22Rv1 (cell line): Measurements from ENCODE around the gene SSU72.

Experiments used
- CTCF ChIP-seq: fragments of 450-650 bp; IDR thresholded peaks from 2 replicates; pipeline ENCODE4 v1.5.1; 2017; ENCODE audit warnings: mild to moderate bottlenecking
- ZFX ChIP-seq: fragments of 450-650 bp; IDR thresholded peaks from 2 replicates; pipeline ENCODE4 v1.6.1; 2017; ENCODE audit warnings: antibody characterized with exemption, borderline replicate concordance

- no peak for TF ChIP-seq CTCF
- TF ChIP-seq ZFX: no peak
Measured at GRCh38 chr1:1534401-1535154, 40.1 kb downstream of the SSU72 start.
